AG04449 (cell line): Measurements from ENCODE around the gene REPIN1.

Experiments
- CTCF ChIA-PET: fragments of 350-600 bp; formaldehyde crosslinking; extraction: SDS; loops from one replicate; lab custom pipeline; 2021; ENCODE audit warnings: antibody characterized with exemption; lab: Yijun Ruan, JAX
- POLR2A ChIA-PET: fragments of 400-600, 350-600 bp; formaldehyde crosslinking; extraction: SDS; loops from one replicate; lab custom pipeline; 2020; ENCODE audit warnings: antibody characterized with exemption, inconsistent platforms; lab: Yijun Ruan, JAX
- DNase-seq: peaks from one replicate; pipeline ENCODE4 v3.0.0-alpha.2; 2010; ENCODE audit warnings: low read depth, low spot score
- H3K4me3 ChIP-seq: 2 replicates; pipeline ENCODE4 v1.5.1; 2011; ENCODE audit warnings: low read depth, mild to moderate bottlenecking, control low read depth, low read length
- CTCF ChIP-seq: IDR thresholded peaks from one replicate; pipeline ENCODE4 v1.5.1; 2011; ENCODE audit warnings: mild to moderate bottlenecking, moderate library complexity, low read length, control low read depth, inconsistent platforms; ENCODE audit not compliant: insufficient read depth; ENCODE audit errors: missing control alignments

Gene REPIN1

DNA sequence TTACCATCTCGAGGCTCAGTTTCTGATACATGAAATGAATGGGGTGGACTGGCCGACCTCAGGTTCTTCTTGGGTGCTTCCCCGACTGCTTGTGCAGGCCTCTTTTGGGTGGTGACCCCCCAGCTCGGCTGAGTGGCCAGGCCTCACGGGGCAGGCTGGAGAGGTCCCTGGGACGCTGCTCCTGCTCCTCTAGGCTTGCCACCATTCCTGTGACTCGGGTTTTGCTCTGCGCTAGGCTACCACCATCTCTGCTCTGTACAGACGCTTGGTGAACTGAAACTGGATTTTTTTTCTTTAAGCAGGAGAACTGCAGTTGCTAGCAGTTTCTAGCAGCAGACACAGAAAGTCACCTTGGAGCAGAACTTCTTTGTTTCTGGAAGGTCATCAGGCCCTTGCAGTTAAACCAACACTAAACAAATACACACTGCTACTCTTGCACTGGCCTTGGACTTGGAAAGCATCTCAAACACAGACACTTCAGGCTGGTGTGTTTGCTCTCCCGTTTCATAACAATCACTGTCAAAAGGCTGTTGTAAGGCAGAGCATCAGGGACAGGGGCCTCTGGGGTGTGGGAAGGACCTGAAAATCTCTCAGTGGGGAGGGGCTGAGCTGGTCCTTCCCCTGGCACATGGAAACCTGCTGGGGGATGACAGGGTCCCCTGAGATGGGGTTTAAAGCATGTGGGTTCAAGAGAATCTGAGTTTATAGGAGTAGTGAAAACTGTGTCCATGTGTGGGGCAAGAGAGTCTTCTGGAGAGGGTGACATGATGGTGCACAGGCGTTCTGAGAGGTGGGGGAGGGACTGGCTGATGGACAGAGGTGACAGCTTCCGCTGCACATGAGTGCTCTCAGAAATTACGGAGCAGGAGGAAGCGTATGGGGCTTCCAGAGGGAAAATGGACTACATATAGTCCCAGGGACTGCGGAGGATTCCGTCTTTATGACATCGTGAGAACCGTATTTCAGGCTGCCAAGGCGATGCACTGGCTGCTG, 46.8 kb downstream of the REPIN1 start:
- ChIA-PET CTCF (interaction anchor here (1.1 kb wide), 1 partner anchor 9 kb away, joined by 3 read pairs; no protein-coding TSS in a partner anchor), POLR2A (no interaction called here)
- no peak for DNase-seq
- no peak for TF ChIP-seq CTCF
- H3K4me3 ChIP-seq = no peak overlapping the region

DNA sequence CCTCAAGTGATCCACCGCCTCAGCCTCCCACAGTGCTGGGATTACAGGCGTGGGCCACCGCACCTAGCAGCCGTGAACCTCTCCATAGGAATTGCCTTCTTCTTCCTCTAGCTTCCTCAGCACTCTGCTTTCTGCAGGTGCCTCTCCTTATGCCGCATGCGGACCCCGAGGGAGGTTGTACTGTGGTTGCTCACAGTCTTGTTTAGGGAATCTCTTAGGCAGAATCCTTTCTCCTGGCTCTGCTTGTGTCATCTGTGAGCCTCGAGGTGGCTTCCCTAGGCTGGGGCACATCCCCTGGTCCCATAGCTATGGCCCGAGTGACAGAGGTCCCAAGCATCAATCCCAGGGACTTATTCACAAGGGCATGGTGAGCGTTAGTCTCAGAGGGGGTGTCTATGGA, 48.6 kb downstream of the REPIN1 start:
- ChIA-PET POLR2A (no interaction called here), CTCF (interaction anchor here (0.9 to 1.1 kb wide), 2 partner anchors 9 to 22 kb away, joined by 3 to 5 read pairs; no protein-coding TSS in a partner anchor)
- no peak overlapping the region for H3K4me3 ChIP-seq
- DNase-seq = no peak
- no peak for TF ChIP-seq CTCF

GRCh38 chr7:150417863-150418262, 49.2 kb downstream of the REPIN1 start:
- ChIA-PET POLR2A (no interaction called here), CTCF (interaction anchor here (0.9 to 3.2 kb wide), 6 partner anchors 10 to 64 kb away, joined by 3 to 15 read pairs (median 6); no protein-coding TSS in a partner anchor)
- H3K4me3 ChIP-seq = no peak overlapping the region
- TF ChIP-seq CTCF = no peak
- no peak for DNase-seq

DNA sequence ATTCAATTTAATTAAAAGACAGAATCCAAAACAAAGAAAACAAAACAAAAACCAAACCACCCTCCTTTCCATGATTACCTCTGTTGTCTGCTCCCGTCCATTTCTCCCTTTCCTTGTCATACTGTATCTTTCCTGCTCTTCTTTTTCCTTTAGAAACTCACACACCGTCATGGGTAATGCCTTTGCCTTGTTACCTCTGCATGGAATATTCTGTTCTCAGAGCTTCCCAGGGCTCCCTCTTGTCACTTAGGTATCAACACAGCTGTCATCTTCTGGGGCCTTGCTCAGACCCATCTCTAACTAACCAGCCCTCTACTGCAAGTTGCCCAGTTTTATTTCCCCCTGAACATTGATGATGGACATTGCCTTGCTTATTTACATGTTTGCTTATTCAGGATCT, 51.6 kb downstream of the REPIN1 start:
- CTCF ChIA-PET = interaction anchor here (1.2 to 3.2 kb wide), 7 partner anchors 9 to 67 kb away, joined by 3 to 15 read pairs (median 5); no protein-coding TSS in a partner anchor
- POLR2A ChIA-PET = no interaction called here
- TF ChIP-seq CTCF = no peak

DNA sequence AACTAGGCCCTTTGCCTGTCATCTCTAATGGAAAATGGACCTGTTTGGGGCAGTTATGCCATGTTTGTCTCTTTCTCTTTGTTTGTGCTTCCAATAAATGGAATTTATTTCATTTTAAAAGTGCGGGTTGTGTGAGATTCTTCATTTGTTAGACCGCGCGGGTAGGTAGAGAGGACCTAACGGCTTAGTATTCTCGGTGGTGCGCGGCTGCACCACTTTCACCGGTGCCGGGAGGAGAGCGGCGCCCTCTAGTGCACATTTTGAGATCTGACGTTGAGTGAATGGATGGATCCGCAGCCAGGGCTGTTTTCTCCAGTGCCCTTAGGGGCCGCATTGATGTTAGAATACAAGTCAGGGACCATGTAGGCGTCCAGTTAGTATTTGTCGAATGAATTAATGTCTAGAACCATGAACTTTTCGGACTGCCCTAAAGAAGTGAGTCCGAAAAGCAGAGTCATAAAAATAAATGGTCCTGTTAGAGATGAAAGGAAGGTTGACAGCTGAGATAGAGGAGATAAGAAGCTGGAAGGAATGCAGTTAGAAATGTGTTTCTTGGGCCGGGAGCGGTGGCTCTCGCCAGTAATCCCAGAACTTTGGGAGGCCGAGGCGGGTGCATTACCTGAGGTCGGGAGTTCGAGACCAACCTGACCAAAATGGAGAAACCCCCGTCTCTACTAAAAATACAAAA, 52.5 kb downstream of the REPIN1 start:
- CTCF ChIA-PET = interaction anchor here (0.8 to 2.6 kb wide), 13 partner anchors 9 to 135 kb away, joined by 3 to 21 read pairs (median 4); a partner anchor contains a TSS
- no peak overlapping the region for H3K4me3 ChIP-seq
- no peak for DNase-seq
- TF ChIP-seq CTCF = peak; percentile 91
- POLR2A ChIA-PET = no interaction called here

More for the DNA sequence above, 51.6 kb downstream of the REPIN1 start:
- DNase-seq = no peak
- H3K4me3 ChIP-seq = no peak overlapping the region
